HepG2 (cell line): ENCODE data around the gene ANKRD40. TPM values are rescaled to one million over a fixed set of nuclear protein-coding genes. Genes with fewer than 3 reads are reported as not detected.

Source experiments
- DPF2 ChIP-seq: sonication (generic); formaldehyde crosslinking; IDR thresholded peaks from 2 replicates; pipeline ENCODE4 v1.4.0; 2020; ENCODE audit warnings: mild to moderate bottlenecking, low read depth, missing genetic modification reagents, borderline replicate concordance
- HNF4G ChIP-seq, 2 experiments: sonication (generic) in 1 of 2; formaldehyde crosslinking in 1 of 2; IDR thresholded peaks; 2 replicates each; pipeline versions ENCODE4 v1.4.0 to v1.6.1; 2011 to 2020; ENCODE audit warnings: borderline replicate concordance in 2 of 2, low read depth in 2 of 2, mild to moderate bottlenecking in 2 of 2, low read length in 1 of 2, missing genetic modification reagents in 1 of 2, moderate library complexity in 1 of 2
- MIXL1 ChIP-seq: IDR thresholded peaks from 2 replicates; pipeline ENCODE4 v1.6.1; 2016
- SP1 ChIP-seq, 2 experiments: fragments of 450-650 bp in 1 of 2; sonication (generic) in 1 of 2; formaldehyde crosslinking in 1 of 2; IDR thresholded peaks; 2 replicates each; pipeline versions ENCODE4 v1.4.0 to v1.6.1; 2016 to 2020; ENCODE audit warnings: missing genetic modification reagents in 1 of 2
- TEAD2 ChIP-seq: sonication (generic); formaldehyde crosslinking; IDR thresholded peaks from 2 replicates; pipeline ENCODE4 v1.9.0; 2021; ENCODE audit warnings: missing genetic modification reagents
- ZMAT3 ChIP-seq: sonication (generic); formaldehyde crosslinking; conservative IDR thresholded peaks from 2 replicates; pipeline ENCODE4 v1.7.0; 2021; ENCODE audit warnings: missing genetic modification reagents
- ZNF121 ChIP-seq: sonication (generic); formaldehyde crosslinking; IDR thresholded peaks from 2 replicates; pipeline ENCODE4 v1.5.0; 2020; ENCODE audit warnings: mild to moderate bottlenecking, missing genetic modification reagents
- ZNF34 ChIP-seq: sonication (generic); formaldehyde crosslinking; IDR thresholded peaks from 2 replicates; pipeline ENCODE4 v1.4.0; 2020; ENCODE audit warnings: mild to moderate bottlenecking, missing genetic modification reagents, borderline replicate concordance
- ZNF615 ChIP-seq: sonication (generic); formaldehyde crosslinking; IDR thresholded peaks from 2 replicates; pipeline ENCODE4 v1.5.0; 2020; ENCODE audit warnings: mild to moderate bottlenecking, missing genetic modification reagents, borderline replicate concordance
- ZNF790 ChIP-seq: sonication (generic); formaldehyde crosslinking; IDR thresholded peaks from 2 replicates; pipeline ENCODE4 v1.8.0; 2022; ENCODE audit warnings: missing genetic modification reagents, mild to moderate bottlenecking, borderline replicate concordance
- polyA plus RNA-seq, 8 experiments: library from polyadenylated mRNA; depleted of rRNA in 3 of 8; stranded (reverse) in 7 of 8; unstranded in 1 of 8; fragments of >200 nt; fragmentation: Illumina TruSeq in 4 of 8; extraction: Trizol in 4 of 8; gene quantifications; 2 replicates each; pipeline versions ENCODE4 v1.2.1 to v1.2.3, GENCODE V29; 2011 to 2016; ENCODE audit warnings: low read depth in 4 of 8, missing spikeins in 1 of 8, mixed read lengths in 1 of 8; ENCODE audit not compliant: insufficient read depth in 1 of 8
- total RNA-seq, 5 experiments: library from RNA; depleted of rRNA; stranded (reverse); fragments of >200 nt; fragmentation: Illumina TruSeq; extraction: Trizol; gene quantifications; 2 replicates each; pipeline ENCODE4 v1.2.3, GENCODE V29; 2016; ENCODE audit warnings: low read depth in 1 of 5
- TF ChIP-seq, protein P1 (sequence below): sonication (generic); formaldehyde crosslinking; IDR thresholded peaks from 2 replicates; pipeline ENCODE4 v1.5.0; 2020; ENCODE audit warnings: mild to moderate bottlenecking, missing genetic modification reagents
- TF ChIP-seq, protein P2 (sequence below): IDR thresholded peaks from 2 replicates; pipeline ENCODE4 v1.6.1; 2016; ENCODE audit warnings: control low read depth
- TF ChIP-seq, protein P3 (sequence below): sonication (generic); formaldehyde crosslinking; IDR thresholded peaks from 2 replicates; pipeline ENCODE4 v1.4.0; 2020; ENCODE audit warnings: low read depth, mild to moderate bottlenecking, missing genetic modification reagents
- TF ChIP-seq, protein P4 (sequence below): sonication (generic); formaldehyde crosslinking; IDR thresholded peaks from 2 replicates; pipeline ENCODE4 v1.4.0; 2020; ENCODE audit warnings: mild to moderate bottlenecking, low read depth, missing genetic modification reagents
- TF ChIP-seq, protein P5 (sequence below): sonication (generic); formaldehyde crosslinking; IDR thresholded peaks from 2 replicates; pipeline ENCODE4 v1.9.0; 2021; ENCODE audit warnings: missing genetic modification reagents, borderline replicate concordance
- TF ChIP-seq, protein P6 (sequence below): sonication (generic); formaldehyde crosslinking; conservative IDR thresholded peaks from 2 replicates; pipeline ENCODE4 v1.8.0; 2022; ENCODE audit warnings: low read depth, missing genetic modification reagents

The ANKRD40 gene
- total and polyA plus RNA-seq, 2 of the 13 experiments (the other 11 are each of a cell fraction or from before 2014, with no cell fraction given), result 35.0 to 46.4 TPM

DNA sequence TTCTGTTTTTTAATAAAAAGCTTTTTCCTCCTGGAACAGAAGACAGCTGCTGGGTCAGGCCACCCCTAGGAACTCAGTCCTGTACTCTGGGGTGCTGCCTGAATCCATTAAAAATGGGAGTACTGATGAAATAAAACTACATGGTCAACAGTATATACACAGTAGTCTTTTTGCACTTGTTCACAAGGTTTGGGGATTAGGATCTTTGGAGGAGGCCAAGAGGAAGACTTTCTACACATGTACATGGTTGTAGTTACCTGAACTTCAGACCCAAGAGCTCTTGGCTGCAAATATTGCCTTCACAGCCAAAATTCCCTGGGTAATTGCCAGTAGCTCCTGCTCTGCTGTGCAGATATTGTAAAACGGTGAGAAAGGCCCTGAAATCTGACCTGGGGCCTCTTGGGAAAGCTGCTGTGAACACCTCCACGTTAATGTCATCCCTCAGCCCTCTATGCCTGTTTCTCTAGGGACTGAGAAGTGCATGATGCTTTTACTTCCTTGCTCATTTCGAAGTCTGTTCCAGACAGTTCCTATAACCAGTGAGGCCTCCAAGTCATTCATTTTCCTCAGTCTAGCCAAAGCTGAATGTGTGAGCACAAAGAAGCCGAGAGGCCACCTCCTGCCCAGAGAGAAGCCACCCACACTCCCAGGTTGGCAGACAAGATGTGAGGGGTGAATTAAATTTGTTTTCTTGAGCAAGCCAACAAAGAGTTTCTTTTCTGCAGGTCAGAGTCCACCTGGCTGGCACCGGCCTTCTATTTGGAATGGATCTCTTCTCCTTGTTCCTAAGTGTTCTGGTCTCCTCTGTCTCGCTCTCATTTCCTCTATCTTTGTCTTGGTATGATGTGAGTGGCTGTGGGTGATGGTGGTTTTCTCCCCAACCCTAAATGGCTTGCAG, 15.9 kb downstream of the ANKRD40 start (continued):
- peak; percentile 19; the same call in 1 of the 2 replicates for TF ChIP-seq DPF2 (CRISPR knock-in tag)
- no peak for TF ChIP-seq ZNF34 (CRISPR knock-in tag)
- peak; percentile 72; the same call in 1 of the 2 replicates for TF ChIP-seq HNF4G (IDR thresholded peaks at IDR 0.05; ENCODE audit: borderline replicate concordance, low read depth, low read length)
- TF ChIP-seq HNF4G (CRISPR knock-in tag; IDR thresholded peaks at IDR 0.05; ENCODE audit: borderline replicate concordance, low read depth), result no peak
- no peak for TF ChIP-seq ZNF790
- peak; percentile 24; the same call in 1 of the 2 replicates for TF ChIP-seq MIXL1 (CRISPR knock-in tag)
- peak; percentile 43; the same call in 1 of the 2 replicates for TF ChIP-seq ZMAT3 (CRISPR knock-in tag)
- 0 out of 2 replicates have a peak, but pooled peaks have one; percentile 64 for TF ChIP-seq ZNF615 (CRISPR knock-in tag)
- TF ChIP-seq, protein P1, sequence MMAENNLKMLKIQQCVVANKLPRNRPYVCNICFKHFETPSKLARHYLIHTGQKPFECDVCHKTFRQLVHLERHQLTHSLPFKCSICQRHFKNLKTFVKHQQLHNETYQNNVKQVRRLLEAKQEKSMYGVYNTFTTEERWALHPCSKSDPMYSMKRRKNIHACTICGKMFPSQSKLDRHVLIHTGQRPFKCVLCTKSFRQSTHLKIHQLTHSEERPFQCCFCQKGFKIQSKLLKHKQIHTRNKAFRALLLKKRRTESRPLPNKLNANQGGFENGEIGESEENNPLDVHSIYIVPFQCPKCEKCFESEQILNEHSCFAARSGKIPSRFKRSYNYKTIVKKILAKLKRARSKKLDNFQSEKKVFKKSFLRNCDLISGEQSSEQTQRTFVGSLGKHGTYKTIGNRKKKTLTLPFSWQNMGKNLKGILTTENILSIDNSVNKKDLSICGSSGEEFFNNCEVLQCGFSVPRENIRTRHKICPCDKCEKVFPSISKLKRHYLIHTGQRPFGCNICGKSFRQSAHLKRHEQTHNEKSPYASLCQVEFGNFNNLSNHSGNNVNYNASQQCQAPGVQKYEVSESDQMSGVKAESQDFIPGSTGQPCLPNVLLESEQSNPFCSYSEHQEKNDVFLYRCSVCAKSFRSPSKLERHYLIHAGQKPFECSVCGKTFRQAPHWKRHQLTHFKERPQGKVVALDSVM (CRISPR knock-in tag), result 0 out of 2 replicates have a peak, but pooled peaks have one; percentile 6
- TF ChIP-seq SP1 (IDR thresholded peaks at IDR 0.05), result no peak
- 0 out of 2 replicates have a peak, but pooled peaks have one; percentile 27 for TF ChIP-seq SP1 (CRISPR knock-in tag; IDR thresholded peaks at IDR 0.05)
- TF ChIP-seq, protein P2, sequence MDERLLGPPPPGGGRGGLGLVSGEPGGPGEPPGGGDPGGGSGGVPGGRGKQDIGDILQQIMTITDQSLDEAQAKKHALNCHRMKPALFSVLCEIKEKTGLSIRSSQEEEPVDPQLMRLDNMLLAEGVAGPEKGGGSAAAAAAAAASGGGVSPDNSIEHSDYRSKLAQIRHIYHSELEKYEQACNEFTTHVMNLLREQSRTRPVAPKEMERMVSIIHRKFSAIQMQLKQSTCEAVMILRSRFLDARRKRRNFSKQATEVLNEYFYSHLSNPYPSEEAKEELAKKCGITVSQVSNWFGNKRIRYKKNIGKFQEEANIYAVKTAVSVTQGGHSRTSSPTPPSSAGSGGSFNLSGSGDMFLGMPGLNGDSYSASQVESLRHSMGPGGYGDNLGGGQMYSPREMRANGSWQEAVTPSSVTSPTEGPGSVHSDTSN (CRISPR knock-in tag), result no peak
- TF ChIP-seq, protein P3, sequence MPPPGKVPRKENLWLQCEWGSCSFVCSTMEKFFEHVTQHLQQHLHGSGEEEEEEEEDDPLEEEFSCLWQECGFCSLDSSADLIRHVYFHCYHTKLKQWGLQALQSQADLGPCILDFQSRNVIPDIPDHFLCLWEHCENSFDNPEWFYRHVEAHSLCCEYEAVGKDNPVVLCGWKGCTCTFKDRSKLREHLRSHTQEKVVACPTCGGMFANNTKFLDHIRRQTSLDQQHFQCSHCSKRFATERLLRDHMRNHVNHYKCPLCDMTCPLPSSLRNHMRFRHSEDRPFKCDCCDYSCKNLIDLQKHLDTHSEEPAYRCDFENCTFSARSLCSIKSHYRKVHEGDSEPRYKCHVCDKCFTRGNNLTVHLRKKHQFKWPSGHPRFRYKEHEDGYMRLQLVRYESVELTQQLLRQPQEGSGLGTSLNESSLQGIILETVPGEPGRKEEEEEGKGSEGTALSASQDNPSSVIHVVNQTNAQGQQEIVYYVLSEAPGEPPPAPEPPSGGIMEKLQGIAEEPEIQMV (CRISPR knock-in tag), result peak; percentile 66; the same call in 1 of the 2 replicates
- TF ChIP-seq ZNF121 (CRISPR knock-in tag), result 0 out of 2 replicates have a peak, but pooled peaks have one; percentile 4
- TF ChIP-seq TEAD2 (CRISPR knock-in tag), result no peak
- TF ChIP-seq, protein P4, sequence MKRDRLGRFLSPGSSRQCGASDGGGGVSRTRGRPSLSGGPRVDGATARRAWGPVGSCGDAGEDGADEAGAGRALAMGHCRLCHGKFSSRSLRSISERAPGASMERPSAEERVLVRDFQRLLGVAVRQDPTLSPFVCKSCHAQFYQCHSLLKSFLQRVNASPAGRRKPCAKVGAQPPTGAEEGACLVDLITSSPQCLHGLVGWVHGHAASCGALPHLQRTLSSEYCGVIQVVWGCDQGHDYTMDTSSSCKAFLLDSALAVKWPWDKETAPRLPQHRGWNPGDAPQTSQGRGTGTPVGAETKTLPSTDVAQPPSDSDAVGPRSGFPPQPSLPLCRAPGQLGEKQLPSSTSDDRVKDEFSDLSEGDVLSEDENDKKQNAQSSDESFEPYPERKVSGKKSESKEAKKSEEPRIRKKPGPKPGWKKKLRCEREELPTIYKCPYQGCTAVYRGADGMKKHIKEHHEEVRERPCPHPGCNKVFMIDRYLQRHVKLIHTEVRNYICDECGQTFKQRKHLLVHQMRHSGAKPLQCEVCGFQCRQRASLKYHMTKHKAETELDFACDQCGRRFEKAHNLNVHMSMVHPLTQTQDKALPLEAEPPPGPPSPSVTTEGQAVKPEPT, result peak; percentile 50; the same call in 1 of the 2 replicates
- TF ChIP-seq, protein P5, sequence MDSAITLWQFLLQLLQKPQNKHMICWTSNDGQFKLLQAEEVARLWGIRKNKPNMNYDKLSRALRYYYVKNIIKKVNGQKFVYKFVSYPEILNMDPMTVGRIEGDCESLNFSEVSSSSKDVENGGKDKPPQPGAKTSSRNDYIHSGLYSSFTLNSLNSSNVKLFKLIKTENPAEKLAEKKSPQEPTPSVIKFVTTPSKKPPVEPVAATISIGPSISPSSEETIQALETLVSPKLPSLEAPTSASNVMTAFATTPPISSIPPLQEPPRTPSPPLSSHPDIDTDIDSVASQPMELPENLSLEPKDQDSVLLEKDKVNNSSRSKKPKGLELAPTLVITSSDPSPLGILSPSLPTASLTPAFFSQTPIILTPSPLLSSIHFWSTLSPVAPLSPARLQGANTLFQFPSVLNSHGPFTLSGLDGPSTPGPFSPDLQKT (CRISPR knock-in tag), result no peak
- TF ChIP-seq, protein P6, sequence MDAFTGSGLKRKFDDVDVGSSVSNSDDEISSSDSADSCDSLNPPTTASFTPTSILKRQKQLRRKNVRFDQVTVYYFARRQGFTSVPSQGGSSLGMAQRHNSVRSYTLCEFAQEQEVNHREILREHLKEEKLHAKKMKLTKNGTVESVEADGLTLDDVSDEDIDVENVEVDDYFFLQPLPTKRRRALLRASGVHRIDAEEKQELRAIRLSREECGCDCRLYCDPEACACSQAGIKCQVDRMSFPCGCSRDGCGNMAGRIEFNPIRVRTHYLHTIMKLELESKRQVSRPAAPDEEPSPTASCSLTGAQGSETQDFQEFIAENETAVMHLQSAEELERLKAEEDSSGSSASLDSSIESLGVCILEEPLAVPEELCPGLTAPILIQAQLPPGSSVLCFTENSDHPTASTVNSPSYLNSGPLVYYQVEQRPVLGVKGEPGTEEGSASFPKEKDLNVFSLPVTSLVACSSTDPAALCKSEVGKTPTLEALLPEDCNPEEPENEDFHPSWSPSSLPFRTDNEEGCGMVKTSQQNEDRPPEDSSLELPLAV (CRISPR knock-in tag), result no peak
